HepG2 (cell line): ENCODE data around the gene OSBPL5.

ENCODE experiments used
- ELK4 ChIP-seq: sonication (generic); formaldehyde crosslinking; IDR thresholded peaks from 2 replicates; pipeline ENCODE4 v1.9.0; 2021; ENCODE audit warnings: missing genetic modification reagents, borderline replicate concordance
- JUND ChIP-seq: sonication (generic); formaldehyde crosslinking; IDR thresholded peaks from 2 replicates; pipeline ENCODE4 v1.8.0; 2022; ENCODE audit warnings: mild to moderate bottlenecking, missing genetic modification reagents
- POLR2G ChIP-seq: fragments of 200-400 bp; formaldehyde crosslinking; IDR thresholded peaks from 2 replicates; pipeline ENCODE4 v1.6.1; 2018; ENCODE audit warnings: mild to moderate bottlenecking, low read depth, low read length, moderate library complexity
- TFE3 ChIP-seq: IDR thresholded peaks from 2 replicates; pipeline ENCODE4 v1.6.1; 2016
- ZFP36 ChIP-seq: fragments of 150-350 bp; IDR thresholded peaks from 2 replicates; pipeline ENCODE4 v1.6.1; 2018; ENCODE audit warnings: borderline replicate concordance, low read length, low read depth; ENCODE audit not compliant: partially characterized antibody
- ZNF274 ChIP-seq: sonication (generic); formaldehyde crosslinking; IDR thresholded peaks from 2 replicates; pipeline ENCODE4 v1.5.1; 2020; ENCODE audit warnings: mild to moderate bottlenecking, missing genetic modification reagents
- ZNF615 ChIP-seq: sonication (generic); formaldehyde crosslinking; IDR thresholded peaks from 2 replicates; pipeline ENCODE4 v1.5.0; 2020; ENCODE audit warnings: mild to moderate bottlenecking, missing genetic modification reagents, borderline replicate concordance
- ZNF784 ChIP-seq: sonication (generic); formaldehyde crosslinking; IDR thresholded peaks from 2 replicates; pipeline ENCODE4 v1.5.1; 2020; ENCODE audit warnings: missing genetic modification reagents, mild to moderate bottlenecking, borderline replicate concordance

DNA sequence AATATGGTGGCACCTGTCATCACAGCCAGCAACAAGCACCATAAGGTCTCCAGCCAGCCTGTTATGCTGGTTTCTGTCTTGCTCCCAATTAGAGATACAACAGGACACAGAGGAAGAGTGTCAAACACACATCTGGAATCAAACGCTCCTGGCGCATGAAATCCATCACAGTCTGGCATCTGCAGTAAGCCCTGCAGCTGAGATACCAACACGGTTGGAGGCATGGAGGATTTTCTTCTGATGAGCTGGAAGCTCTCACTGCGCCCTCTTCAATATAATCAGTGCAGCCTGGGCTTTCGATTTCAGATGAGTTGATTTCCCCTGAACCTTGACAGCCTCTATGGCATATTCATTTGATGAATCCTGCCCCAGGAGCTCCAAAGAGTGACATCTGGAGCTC lies 80.1 kb downstream of the OSBPL5 start:
- TF ChIP-seq TFE3 (CRISPR knock-in tag) (no peak), ELK4 (CRISPR knock-in tag) (no peak), ZNF274 (CRISPR knock-in tag) (no peak), ZNF784 (CRISPR knock-in tag) (no peak), ZFP36 (no peak), ZNF615 (no peak), JUND (CRISPR knock-in tag) (no peak), POLR2G (no peak)
